PC-3 (cell line): ENCODE measurements around the gene EP400. TPM values are rescaled to one million over a fixed set of nuclear protein-coding genes. Genes with fewer than 3 reads are reported as not detected.

Source experiments
- ATAC-seq: fragments of 200-7000 bp; cut with Tn5 transposase; 2 replicates; pipeline ENCODE4 v1.9.1; 2020; ENCODE audit warnings: mild to moderate bottlenecking, moderate library complexity
- BruUV-seq: library from RNA; stranded (reverse); fragments of 400-500 nt; replicated peaks from 2 replicates; lab custom pipeline; 2021; lab: Mats Ljungman, UMichigan
- CTCF ChIA-PET: fragments of 300-600 bp; sonication (Branson Sonifier 250); formaldehyde crosslinking; loops from one replicate; lab custom pipeline; 2022; ENCODE audit warnings: antibody characterized with exemption; lab: Charles Lee
- POLR2A ChIA-PET: fragments of 300-600 bp; sonication (Branson Sonifier 250); formaldehyde crosslinking; loops from one replicate; lab custom pipeline; 2022; ENCODE audit warnings: antibody characterized with exemption; ENCODE audit not compliant: unreplicated experiment; lab: Charles Lee
- DNase-seq: peaks from one replicate; pipeline ENCODE4 v3.0.0-alpha.2; 2015
- H2AFZ ChIP-seq: fragments of 300-600 bp; sonication (generic); 2 replicates; pipeline ENCODE4 v1.6.0; 2016; ENCODE audit warnings: antibody characterized with exemption, low read length
- H3F3A ChIP-seq: fragments of 300-600 bp; sonication (generic); one replicate; pipeline ENCODE4 v1.6.0; 2017; ENCODE audit warnings: antibody characterized with exemption, low read length, control low read depth, mild to moderate bottlenecking; ENCODE audit not compliant: unreplicated experiment
- H3K27ac ChIP-seq: fragments of 300-600 bp; sonication (generic); 2 replicates; pipeline ENCODE4 v1.5.1; 2016; ENCODE audit warnings: mild to moderate bottlenecking, low read length
- H3K27me3 ChIP-seq: fragments of 300-600 bp; sonication (generic); 2 replicates; pipeline ENCODE4 v1.6.1; 2016; ENCODE audit warnings: low read length, mixed read lengths
- H3K36me3 ChIP-seq: fragments of 300-600 bp; sonication (generic); 2 replicates; pipeline ENCODE4 v1.6.1; 2016; ENCODE audit warnings: low read depth, mixed run types, low read length, mixed read lengths
- H3K4me1 ChIP-seq: fragments of 300-600 bp; sonication (generic); 2 replicates; pipeline ENCODE4 v1.5.1; 2016; ENCODE audit warnings: low read length; ENCODE audit not compliant: insufficient read depth
- H3K4me2 ChIP-seq: fragments of 300-600 bp; sonication (generic); 2 replicates; pipeline ENCODE4 v1.6.0; 2016; ENCODE audit warnings: low read length
- H3K4me3 ChIP-seq: fragments of 300-600 bp; sonication (generic); 2 replicates; pipeline ENCODE4 v1.5.1; 2016; ENCODE audit warnings: mild to moderate bottlenecking, low read length, mixed read lengths
- H3K79me2 ChIP-seq: fragments of 300-600 bp; sonication (generic); 2 replicates; pipeline ENCODE4 v1.6.1; 2017; ENCODE audit warnings: low read length, mixed read lengths
- H3K9ac ChIP-seq: fragments of 300-600 bp; sonication (generic); 2 replicates; pipeline ENCODE4 v1.6.0; 2016; ENCODE audit warnings: mild to moderate bottlenecking, low read length
- H3K9me2 ChIP-seq: fragments of 300-600 bp; sonication (generic); replicated peaks from 2 replicates; pipeline ENCODE4 v1.6.1; 2016; ENCODE audit warnings: mixed run types, low read length, mixed read lengths
- H3K9me3 ChIP-seq: fragments of 300-600 bp; sonication (generic); 2 replicates; pipeline ENCODE4 v1.6.1; 2016; ENCODE audit warnings: low read length, mixed read lengths
- H4K20me1 ChIP-seq: fragments of 300-600 bp; sonication (generic); 2 replicates; pipeline ENCODE4 v1.6.1; 2016; ENCODE audit warnings: low read length, mixed read lengths
- CTCF ChIP-seq: fragments of 300-600 bp; sonication (generic); conservative IDR thresholded peaks from 2 replicates; pipeline ENCODE4 v1.5.1; 2017; ENCODE audit warnings: antibody characterized with exemption, low read depth, mild to moderate bottlenecking, low read length
- EZH2 ChIP-seq: fragments of 300-600 bp; sonication (generic); IDR thresholded peaks from one replicate; pipeline ENCODE4 v1.6.1; 2017; ENCODE audit warnings: antibody characterized with exemption, mild to moderate bottlenecking, low read length; ENCODE audit not compliant: unreplicated experiment
- EZH2phosphoT487 ChIP-seq: fragments of 300-600 bp; sonication (generic); IDR thresholded peaks from 2 replicates; pipeline ENCODE4 v1.6.1; 2018; ENCODE audit warnings: mild to moderate bottlenecking, antibody characterized with exemption, low read length, borderline replicate concordance
- intact Hi-C: fragments of 100-400 bp; cut with micrococcal nuclease; formaldehyde crosslinking; loops from 2 replicates; pipeline ENCODE4 v1.9.0; 2023
- total RNA-seq: library from RNA; depleted of rRNA; stranded (reverse); fragments of >200 nt; gene quantifications from 2 replicates; pipeline ENCODE4 v1.2.3, GENCODE V29; 2014; rRNA removed

EP400 gene
- total RNA-seq, 1 experiment from 2014 or later = 20.2 TPM

GRCh38 chr12:132130690-132131089 is 180.9 kb downstream of the EP400 start:
- no peaks in the 10 kb centered on the region for H3K9me2 ChIP-seq
- no peak overlapping the region for H3K4me3 ChIP-seq
- no peak overlapping the region for H3K27ac ChIP-seq
- H4K20me1 ChIP-seq = no peaks in the 10 kb centered on the region
- no peak overlapping the region for H3K9ac ChIP-seq
- DNase-seq = no peak
- intact Hi-C loops = no loop called here
- no peak overlapping the region for H2AFZ ChIP-seq
- peaks cover 32% of the 10 kb centered on the region for H3K36me3 ChIP-seq
- ATAC-seq = no peak
- H3K27me3 ChIP-seq = no peaks in the 10 kb centered on the region
- no peak overlapping the region for H3K4me2 ChIP-seq
- BruUV-seq = no TSS peak
- H3K79me2 ChIP-seq = no peaks in the 10 kb centered on the region
- ChIA-PET POLR2A (no interaction called here), CTCF (no interaction called here)
- H3K4me1 ChIP-seq = peaks cover 3% of the 10 kb centered on the region; the same call in 1 of the 2 replicates
- H3F3A ChIP-seq = no peaks in the 10 kb centered on the region
- TF ChIP-seq EZH2phosphoT487 = no peak
- TF ChIP-seq CTCF = no peak
- TF ChIP-seq EZH2 = no peak
- no peaks in the 10 kb centered on the region for H3K9me3 ChIP-seq

Other genes starting within 250 kb of the EP400 start
- 57.5 and 64.3 TPM in 2 replicates for gene SFSWAP, start 238.9 kb upstream of the EP400 start, total RNA-seq
- 30.2 and 31.8 TPM in 2 replicates for gene MMP17, start 121.5 kb upstream of the EP400 start, total RNA-seq
- 15.7 and 29.5 TPM in 2 replicates for gene ULK1, start 55.3 kb upstream of the EP400 start, total RNA-seq
- gene PUS1, start 20.7 kb upstream of the EP400 start, total RNA-seq = 74.0 TPM in 2 replicates
- gene DDX51, start 194.4 kb downstream of the EP400 start, total RNA-seq = 26.7 and 37.9 TPM in 2 replicates
- gene NOC4L, start 194.5 kb downstream of the EP400 start, total RNA-seq = 44.4 and 48.3 TPM in 2 replicates